MM.1S (cell line): Measurements from ENCODE around the gene HIVEP1.

Source experiments
- DNase-seq: peaks from one replicate; pipeline ENCODE4 v3.0.0-alpha.2; 2015
- H2AFZ ChIP-seq: fragments of 300-600 bp; sonication (generic); 2 replicates; pipeline ENCODE4 v1.6.0; 2016; ENCODE audit warnings: antibody characterized with exemption, low read length
- H3F3A ChIP-seq: fragments of 300-600 bp; sonication (generic); 2 replicates; pipeline ENCODE4 v1.6.1; 2016; ENCODE audit warnings: mild to moderate bottlenecking, antibody characterized with exemption, low read length, moderate library complexity, mixed read lengths; ENCODE audit not compliant: insufficient read depth
- H3K27ac ChIP-seq: fragments of 300-600 bp; sonication (generic); 2 replicates; pipeline ENCODE4 v1.5.1; 2016; ENCODE audit warnings: mild to moderate bottlenecking, low read length
- H3K27me3 ChIP-seq: fragments of 300-600 bp; sonication (generic); replicated peaks from 2 replicates; pipeline ENCODE4 v1.6.0; 2016; ENCODE audit warnings: low read length; ENCODE audit not compliant: insufficient read depth
- H3K36me3 ChIP-seq: fragments of 300-600 bp; sonication (generic); replicated peaks from 2 replicates; pipeline ENCODE4 v1.6.1; 2016; ENCODE audit warnings: mild to moderate bottlenecking, low read length, mixed read lengths; ENCODE audit not compliant: insufficient read depth
- H3K4me1 ChIP-seq: fragments of 300-600 bp; sonication (generic); 2 replicates; pipeline ENCODE4 v1.6.1; 2016; ENCODE audit warnings: low read length, mixed read lengths
- H3K4me2 ChIP-seq: fragments of 300-600 bp; sonication (generic); 2 replicates; pipeline ENCODE4 v1.6.0; 2016; ENCODE audit warnings: low read depth, low read length
- H3K4me3 ChIP-seq: fragments of 300-600 bp; sonication (generic); 2 replicates; pipeline ENCODE4 v1.5.1; 2016; ENCODE audit warnings: low read length, mixed read lengths
- H3K79me2 ChIP-seq: fragments of 300-600 bp; sonication (generic); 2 replicates; pipeline ENCODE4 v1.6.1; 2016; ENCODE audit warnings: mixed run types, low read length, mixed read lengths
- H3K9ac ChIP-seq: fragments of 300-600 bp; sonication (generic); 2 replicates; pipeline ENCODE4 v1.6.1; 2016; ENCODE audit warnings: low read length, mixed read lengths
- H3K9me2 ChIP-seq: fragments of 300-600 bp; sonication (generic); replicated peaks from 2 replicates; pipeline ENCODE4 v1.6.1; 2016; ENCODE audit warnings: mild to moderate bottlenecking, low read length, mixed read lengths; ENCODE audit not compliant: insufficient read depth
- H3K9me3 ChIP-seq: fragments of 300-600 bp; sonication (generic); replicated peaks from 2 replicates; pipeline ENCODE4 v1.6.1; 2016; ENCODE audit warnings: mild to moderate bottlenecking, low read length, mixed read lengths; ENCODE audit not compliant: insufficient read depth
- H4K20me1 ChIP-seq: fragments of 300-600 bp; sonication (generic); 2 replicates; pipeline ENCODE4 v1.6.1; 2016; ENCODE audit warnings: mild to moderate bottlenecking, low read length, moderate library complexity, mixed read lengths; ENCODE audit not compliant: insufficient read depth
- EZH2 ChIP-seq: fragments of 300-600 bp; sonication (generic); optimal IDR thresholded peaks from 2 replicates; pipeline ENCODE3; 2017; ENCODE audit warnings: low read depth, mild to moderate bottlenecking, antibody characterized with exemption, low read length, mixed read lengths
- EZH2phosphoT487 ChIP-seq: fragments of 300-600 bp; sonication (generic); IDR thresholded peaks from 2 replicates; pipeline ENCODE4 v1.6.1; 2018; ENCODE audit warnings: antibody characterized with exemption, low read length
- TF ChIP-seq, protein P1 (sequence below): fragments of 300-600 bp; sonication (generic); IDR thresholded peaks from 2 replicates; pipeline ENCODE4 v1.5.1; 2016; ENCODE audit warnings: antibody characterized with exemption, low read length, mixed read lengths

HIVEP1 gene

DNA sequence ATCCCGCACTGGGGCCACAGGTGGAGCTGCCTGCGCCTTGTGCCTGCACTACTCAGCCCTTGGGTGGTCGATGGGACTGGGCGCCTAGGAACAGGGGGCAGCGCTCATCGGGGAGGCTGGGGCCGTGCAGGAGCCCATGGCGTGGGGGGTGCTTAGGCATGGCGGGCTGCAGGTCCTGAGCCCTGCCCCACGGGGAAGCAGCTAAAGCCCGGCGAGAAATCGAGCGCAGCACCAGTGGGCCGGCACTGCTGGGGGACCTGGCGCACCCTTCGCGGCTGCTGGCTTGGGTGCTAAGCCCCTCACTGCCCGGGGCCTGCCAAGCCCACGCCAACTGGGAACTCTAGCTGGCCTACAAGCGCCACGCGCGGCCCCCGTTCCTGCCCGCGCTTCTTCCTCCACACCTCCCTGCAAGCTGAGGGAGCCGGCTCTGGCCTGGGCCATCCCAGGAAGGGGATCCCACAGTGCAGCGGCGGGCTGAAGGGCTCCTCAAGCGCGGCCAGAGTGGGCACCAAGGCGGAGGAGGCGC, 5.8 kb downstream of the HIVEP1 start:
- H3K27ac ChIP-seq, result no peak overlapping the region
- H3K79me2 ChIP-seq, result peaks cover 90% of the 10 kb centered on the region
- H3K27me3 ChIP-seq, result no peaks in the 10 kb centered on the region
- no peaks in the 10 kb centered on the region for H3K9me3 ChIP-seq
- 0 out of 2 replicates have a peak, but pooled peaks cover 4% of the 10 kb centered on the region for H3K4me1 ChIP-seq
- no peaks in the 10 kb centered on the region for H4K20me1 ChIP-seq
- TF ChIP-seq EZH2, result no peak
- TF ChIP-seq, protein P1, sequence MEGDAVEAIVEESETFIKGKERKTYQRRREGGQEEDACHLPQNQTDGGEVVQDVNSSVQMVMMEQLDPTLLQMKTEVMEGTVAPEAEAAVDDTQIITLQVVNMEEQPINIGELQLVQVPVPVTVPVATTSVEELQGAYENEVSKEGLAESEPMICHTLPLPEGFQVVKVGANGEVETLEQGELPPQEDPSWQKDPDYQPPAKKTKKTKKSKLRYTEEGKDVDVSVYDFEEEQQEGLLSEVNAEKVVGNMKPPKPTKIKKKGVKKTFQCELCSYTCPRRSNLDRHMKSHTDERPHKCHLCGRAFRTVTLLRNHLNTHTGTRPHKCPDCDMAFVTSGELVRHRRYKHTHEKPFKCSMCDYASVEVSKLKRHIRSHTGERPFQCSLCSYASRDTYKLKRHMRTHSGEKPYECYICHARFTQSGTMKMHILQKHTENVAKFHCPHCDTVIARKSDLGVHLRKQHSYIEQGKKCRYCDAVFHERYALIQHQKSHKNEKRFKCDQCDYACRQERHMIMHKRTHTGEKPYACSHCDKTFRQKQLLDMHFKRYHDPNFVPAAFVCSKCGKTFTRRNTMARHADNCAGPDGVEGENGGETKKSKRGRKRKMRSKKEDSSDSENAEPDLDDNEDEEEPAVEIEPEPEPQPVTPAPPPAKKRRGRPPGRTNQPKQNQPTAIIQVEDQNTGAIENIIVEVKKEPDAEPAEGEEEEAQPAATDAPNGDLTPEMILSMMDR, result no peak
- TF ChIP-seq EZH2phosphoT487, result no peak
- DNase-seq, result no peak
- no peak overlapping the region for H3K9ac ChIP-seq
- no peaks in the 10 kb centered on the region for H3F3A ChIP-seq
- H3K9me2 ChIP-seq, result no peaks in the 10 kb centered on the region
- H2AFZ ChIP-seq, result no peak overlapping the region
- no peak overlapping the region for H3K4me3 ChIP-seq
- H3K36me3 ChIP-seq, result peaks cover 3% of the 10 kb centered on the region; the same call in 1 of the 2 replicates
- no peak overlapping the region for H3K4me2 ChIP-seq

DNA sequence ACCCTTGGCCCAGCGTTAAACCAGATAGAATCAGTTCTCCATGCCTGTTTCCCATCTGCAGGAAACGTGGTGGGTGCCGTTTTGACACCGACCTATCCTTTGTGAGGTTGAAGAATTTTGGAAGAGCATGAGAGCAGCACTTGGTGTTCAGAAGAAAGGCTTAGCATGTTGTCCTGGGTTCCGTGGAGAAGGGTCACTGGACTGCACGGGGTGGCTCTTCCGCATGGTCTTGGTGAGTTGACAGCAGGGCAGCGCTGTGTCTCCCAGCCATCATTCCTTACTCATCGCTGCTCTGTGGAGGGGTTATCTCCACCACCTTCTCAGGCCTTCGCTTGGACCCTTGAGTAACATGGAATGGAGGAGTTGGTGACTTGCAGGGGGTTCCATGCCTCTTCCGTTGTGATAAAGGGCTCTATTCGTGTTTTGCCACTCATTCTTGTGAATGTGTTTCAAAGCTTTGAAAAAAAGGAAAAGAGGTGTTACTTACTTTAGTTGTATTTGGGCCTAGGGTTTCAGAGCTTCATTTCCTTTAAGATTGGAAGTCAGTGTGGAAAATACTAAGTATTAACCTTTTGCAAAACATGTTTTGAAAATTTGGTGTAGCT, 8.2 kb downstream of the HIVEP1 start:
- H3K9me2 ChIP-seq, result no peaks in the 10 kb centered on the region
- no peaks in the 10 kb centered on the region for H3K9me3 ChIP-seq
- H3K27me3 ChIP-seq, result no peaks in the 10 kb centered on the region
- H3K4me3 ChIP-seq, result no peak overlapping the region
- no peaks in the 10 kb centered on the region for H3K4me1 ChIP-seq
- TF ChIP-seq EZH2phosphoT487 (no peak), EZH2 (no peak)
- no peak overlapping the region for H3K4me2 ChIP-seq
- no peak overlapping the region for H3K27ac ChIP-seq
- H3K36me3 ChIP-seq, result peaks cover 3% of the 10 kb centered on the region; the same call in 1 of the 2 replicates
- H3K9ac ChIP-seq, result no peak overlapping the region
- H4K20me1 ChIP-seq, result no peaks in the 10 kb centered on the region
- H3F3A ChIP-seq, result no peaks in the 10 kb centered on the region
- DNase-seq, result no peak
- H2AFZ ChIP-seq, result no peak overlapping the region
- H3K79me2 ChIP-seq, result peaks cover 90% of the 10 kb centered on the region

DNA sequence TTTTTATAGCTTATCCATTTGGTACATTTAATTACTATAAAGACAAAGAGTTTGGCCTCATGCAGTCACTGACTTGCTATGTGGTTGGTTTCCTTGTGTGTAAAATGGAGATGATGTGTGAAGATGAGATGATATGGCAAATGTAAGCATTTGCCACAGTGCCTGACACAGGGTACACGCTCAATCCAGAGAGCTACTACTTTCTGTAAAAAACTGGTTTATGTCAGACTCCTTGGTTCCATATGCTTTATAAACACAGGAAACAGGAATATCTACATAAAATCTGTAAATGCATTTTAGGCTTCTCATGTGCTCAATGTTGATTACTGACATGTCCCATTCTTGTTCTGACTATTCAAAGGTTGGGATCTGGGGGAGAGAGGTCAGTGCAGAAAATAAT, 10.4 kb downstream of the HIVEP1 start:
- H3K9ac ChIP-seq, result no peak overlapping the region
- TF ChIP-seq EZH2, result no peak
- TF ChIP-seq EZH2phosphoT487, result no peak
- TF ChIP-seq, protein P1, result no peak
- no peaks in the 10 kb centered on the region for H3K9me2 ChIP-seq
- H3K79me2 ChIP-seq, result peaks cover 91% of the 10 kb centered on the region
- no peak overlapping the region for H2AFZ ChIP-seq
- H3K9me3 ChIP-seq, result no peaks in the 10 kb centered on the region
- H3F3A ChIP-seq, result no peaks in the 10 kb centered on the region
- H4K20me1 ChIP-seq, result no peaks in the 10 kb centered on the region
- no peaks in the 10 kb centered on the region for H3K27me3 ChIP-seq
- H3K4me3 ChIP-seq, result no peak overlapping the region
- no peaks in the 10 kb centered on the region for H3K4me1 ChIP-seq
- no peak overlapping the region for H3K27ac ChIP-seq
- no peaks in the 10 kb centered on the region for H3K36me3 ChIP-seq
- DNase-seq, result no peak
- no peak overlapping the region for H3K4me2 ChIP-seq

DNA sequence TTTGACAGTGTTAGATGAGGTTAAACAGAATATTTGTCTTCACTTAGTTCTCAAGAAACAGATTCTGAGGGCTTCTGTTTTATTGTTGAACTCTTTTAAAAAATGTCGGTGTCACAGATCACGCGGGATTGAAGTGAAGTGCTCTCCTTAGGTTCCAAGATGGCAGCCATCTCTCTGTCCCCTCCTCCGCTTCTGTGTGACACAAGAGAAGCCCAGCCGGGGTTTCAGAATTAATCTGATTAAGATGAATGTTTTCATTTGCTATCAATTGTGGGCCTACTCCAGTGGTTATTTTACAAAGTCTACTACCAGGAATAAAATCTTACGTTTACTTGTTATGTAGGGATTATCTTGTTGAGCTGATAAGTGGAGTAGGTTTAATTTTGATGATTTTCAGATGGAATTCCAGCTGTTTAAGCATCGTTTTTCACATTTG, 10.9 kb downstream of the HIVEP1 start:
- H3K4me3 ChIP-seq, result no peak overlapping the region
- no peaks in the 10 kb centered on the region for H3K9me2 ChIP-seq
- H3F3A ChIP-seq, result no peaks in the 10 kb centered on the region
- no peak for DNase-seq
- H3K4me2 ChIP-seq, result no peak overlapping the region
- H3K4me1 ChIP-seq, result no peaks in the 10 kb centered on the region
- no peak overlapping the region for H3K9ac ChIP-seq
- TF ChIP-seq, protein P1, result no peak
- TF ChIP-seq EZH2phosphoT487, result no peak
- no peak for TF ChIP-seq EZH2
- peaks cover 96% of the 10 kb centered on the region for H3K79me2 ChIP-seq
- no peaks in the 10 kb centered on the region for H3K9me3 ChIP-seq
- H4K20me1 ChIP-seq, result no peaks in the 10 kb centered on the region
- no peak overlapping the region for H3K27ac ChIP-seq
- no peak overlapping the region for H2AFZ ChIP-seq
- H3K36me3 ChIP-seq, result no peaks in the 10 kb centered on the region
- no peaks in the 10 kb centered on the region for H3K27me3 ChIP-seq
